Measurements from ENCODE around the gene ADSL.

DNA sequence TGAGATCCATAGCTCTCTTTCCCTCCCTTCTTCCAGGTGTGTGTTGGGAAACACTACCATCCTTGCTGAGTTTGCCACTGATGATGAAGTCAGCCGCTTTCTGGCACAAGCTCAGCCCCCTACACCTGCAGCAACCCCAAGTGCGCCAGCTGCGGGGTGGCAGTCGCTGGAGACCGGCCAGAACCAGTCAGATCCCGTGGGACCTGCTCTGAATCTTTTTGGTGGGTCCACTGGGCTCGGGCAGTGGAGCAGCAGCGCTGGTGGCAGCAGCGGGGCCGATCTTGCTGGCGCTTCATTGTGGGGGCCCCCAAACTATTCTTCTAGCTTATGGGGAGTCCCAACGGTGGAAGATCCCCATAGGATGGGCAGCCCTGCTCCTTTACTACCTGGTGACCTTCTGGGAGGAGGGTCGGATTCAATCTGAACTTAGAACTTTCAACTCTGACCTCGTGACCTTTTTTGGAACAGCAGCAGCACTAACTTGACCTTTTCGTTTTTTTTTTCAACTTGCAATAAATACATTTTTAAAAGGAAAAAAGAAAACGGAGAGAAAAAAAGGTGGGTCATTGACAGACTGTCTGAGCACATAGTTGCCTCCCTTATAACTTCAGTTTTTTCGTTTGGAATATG lies 23.4 kb upstream of the ADSL start:
- no peak for TF ChIP-seq EZH2phosphoT487 (IDR thresholded peaks at IDR 0.05; ENCODE audit: borderline replicate concordance, low read length)
- TF ChIP-seq, protein P1, sequence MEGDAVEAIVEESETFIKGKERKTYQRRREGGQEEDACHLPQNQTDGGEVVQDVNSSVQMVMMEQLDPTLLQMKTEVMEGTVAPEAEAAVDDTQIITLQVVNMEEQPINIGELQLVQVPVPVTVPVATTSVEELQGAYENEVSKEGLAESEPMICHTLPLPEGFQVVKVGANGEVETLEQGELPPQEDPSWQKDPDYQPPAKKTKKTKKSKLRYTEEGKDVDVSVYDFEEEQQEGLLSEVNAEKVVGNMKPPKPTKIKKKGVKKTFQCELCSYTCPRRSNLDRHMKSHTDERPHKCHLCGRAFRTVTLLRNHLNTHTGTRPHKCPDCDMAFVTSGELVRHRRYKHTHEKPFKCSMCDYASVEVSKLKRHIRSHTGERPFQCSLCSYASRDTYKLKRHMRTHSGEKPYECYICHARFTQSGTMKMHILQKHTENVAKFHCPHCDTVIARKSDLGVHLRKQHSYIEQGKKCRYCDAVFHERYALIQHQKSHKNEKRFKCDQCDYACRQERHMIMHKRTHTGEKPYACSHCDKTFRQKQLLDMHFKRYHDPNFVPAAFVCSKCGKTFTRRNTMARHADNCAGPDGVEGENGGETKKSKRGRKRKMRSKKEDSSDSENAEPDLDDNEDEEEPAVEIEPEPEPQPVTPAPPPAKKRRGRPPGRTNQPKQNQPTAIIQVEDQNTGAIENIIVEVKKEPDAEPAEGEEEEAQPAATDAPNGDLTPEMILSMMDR (conservative IDR thresholded peaks at IDR 0.05; ENCODE audit: low read depth, low read length): no peak
